ENCODE measurements around the gene KIF5C. TPM values are rescaled to one million over a fixed set of nuclear protein-coding genes. Genes with fewer than 3 reads are reported as not detected.

KIF5C gene
- total RNA-seq, 4 donors from 2014 or later, result 0.51 to 2.8 (median 2.0) TPM

DNA sequence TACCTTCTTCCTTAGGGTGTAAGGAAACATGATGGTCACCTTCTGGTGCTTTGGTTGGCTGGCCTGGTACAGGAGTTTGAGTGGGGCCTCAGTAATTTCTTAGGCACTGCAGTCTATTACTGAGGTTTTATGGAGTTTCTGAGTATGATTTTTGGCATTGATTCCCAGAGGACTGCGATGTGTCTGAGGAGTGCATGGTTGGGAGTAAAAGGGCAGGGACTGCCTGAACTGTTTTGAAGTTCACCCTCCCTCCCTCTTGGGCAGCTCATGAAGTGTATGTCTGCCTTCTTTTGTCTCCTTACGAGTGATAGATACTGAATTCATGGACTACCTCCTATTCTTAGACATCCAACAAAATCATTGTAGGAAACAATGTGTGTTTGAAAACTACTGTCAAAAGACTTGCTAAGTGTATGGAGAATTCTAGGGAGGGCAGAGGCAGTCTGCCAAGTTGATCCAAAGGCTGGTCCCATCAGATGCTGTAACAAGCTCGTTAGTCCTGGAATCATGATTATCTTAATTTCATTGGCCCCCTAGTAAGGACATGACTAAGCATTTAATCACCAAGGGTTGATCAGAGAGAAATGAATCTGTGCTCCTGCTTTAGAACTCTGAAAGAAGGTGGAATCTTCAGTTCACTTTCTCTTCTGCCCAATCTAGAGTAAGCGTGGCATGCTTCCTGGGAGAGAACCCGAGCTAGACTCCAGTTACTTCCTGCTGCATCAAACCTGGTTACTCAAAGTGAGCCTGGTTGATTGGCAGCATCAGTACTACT, 190.0 kb downstream of the KIF5C start:
- no peak overlapping the region for H3K4me3 ChIP-seq
- no peaks in the 10 kb centered on the region for H3K36me3 ChIP-seq
- no peak overlapping the region for H3K27ac ChIP-seq
- in situ Hi-C loops (cut with MboI; ENCODE audit: low sequenced_read_pairs in 4 of 4), result no loop called here
- H3K27me3 ChIP-seq, result no peaks in the 10 kb centered on the region
- H3K4me1 ChIP-seq, result no peaks in the 10 kb centered on the region
- TF ChIP-seq, protein P1, sequence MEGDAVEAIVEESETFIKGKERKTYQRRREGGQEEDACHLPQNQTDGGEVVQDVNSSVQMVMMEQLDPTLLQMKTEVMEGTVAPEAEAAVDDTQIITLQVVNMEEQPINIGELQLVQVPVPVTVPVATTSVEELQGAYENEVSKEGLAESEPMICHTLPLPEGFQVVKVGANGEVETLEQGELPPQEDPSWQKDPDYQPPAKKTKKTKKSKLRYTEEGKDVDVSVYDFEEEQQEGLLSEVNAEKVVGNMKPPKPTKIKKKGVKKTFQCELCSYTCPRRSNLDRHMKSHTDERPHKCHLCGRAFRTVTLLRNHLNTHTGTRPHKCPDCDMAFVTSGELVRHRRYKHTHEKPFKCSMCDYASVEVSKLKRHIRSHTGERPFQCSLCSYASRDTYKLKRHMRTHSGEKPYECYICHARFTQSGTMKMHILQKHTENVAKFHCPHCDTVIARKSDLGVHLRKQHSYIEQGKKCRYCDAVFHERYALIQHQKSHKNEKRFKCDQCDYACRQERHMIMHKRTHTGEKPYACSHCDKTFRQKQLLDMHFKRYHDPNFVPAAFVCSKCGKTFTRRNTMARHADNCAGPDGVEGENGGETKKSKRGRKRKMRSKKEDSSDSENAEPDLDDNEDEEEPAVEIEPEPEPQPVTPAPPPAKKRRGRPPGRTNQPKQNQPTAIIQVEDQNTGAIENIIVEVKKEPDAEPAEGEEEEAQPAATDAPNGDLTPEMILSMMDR (IDR thresholded peaks at IDR 0.05 in 4 of 5, conservative IDR thresholded peaks at IDR 0.05 in 1 of 5), result no peak
- no peak for TF ChIP-seq POLR2A (IDR thresholded peaks at IDR 0.05)
- intact Hi-C loops (cut with DNase I; ENCODE audit: low total_unique reads), result no loop called here
- no peak for ATAC-seq
- DNase-seq, result no peak
- no peaks in the 10 kb centered on the region for H3K9me3 ChIP-seq

DNA sequence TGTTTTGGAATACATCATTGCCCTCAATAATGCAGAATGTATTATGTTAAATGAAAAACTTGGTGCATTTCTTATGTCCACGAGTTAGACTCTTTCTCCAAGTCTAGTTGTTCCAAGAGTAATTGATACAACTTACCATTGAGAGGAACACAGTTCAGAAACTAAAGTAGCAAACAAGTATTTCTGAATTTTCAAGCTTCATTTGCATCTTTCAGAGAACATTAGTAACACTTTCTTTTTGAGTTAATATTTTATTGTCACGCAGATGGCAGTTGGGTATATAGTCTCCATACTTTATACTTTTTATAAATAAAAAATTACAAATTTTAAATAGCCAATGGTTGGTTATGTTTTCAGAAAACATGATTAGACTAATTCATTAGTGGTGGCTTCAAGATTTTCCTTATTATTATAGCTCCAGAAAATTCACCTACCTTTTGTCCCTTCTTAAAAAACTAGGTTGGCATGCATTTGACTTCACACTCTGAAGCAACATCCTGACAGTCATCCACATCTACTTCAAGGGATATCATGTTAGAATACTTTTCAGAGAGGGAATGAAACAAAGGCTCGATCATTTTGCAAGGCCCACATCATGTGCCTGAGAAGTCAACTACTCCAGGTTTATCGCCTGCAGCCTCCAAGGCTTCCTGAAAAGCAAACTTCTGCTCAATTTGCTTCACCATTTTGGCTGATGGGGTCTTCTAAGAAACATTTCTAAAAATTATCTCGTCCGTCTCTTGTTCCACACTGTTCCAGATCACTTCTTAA, 193.4 kb downstream of the KIF5C start:
- H3K36me3 ChIP-seq, result no peaks in the 10 kb centered on the region
- ATAC-seq (no peak), DNase-seq (no peak)
- in situ Hi-C loops (cut with MboI; ENCODE audit: low sequenced_read_pairs in 4 of 4) (no loop called here), intact Hi-C loops (cut with DNase I; ENCODE audit: low total_unique reads) (no loop called here)
- no peaks in the 10 kb centered on the region for H3K4me1 ChIP-seq
- no peak overlapping the region for H3K27ac ChIP-seq
- no peaks in the 10 kb centered on the region for H3K9me3 ChIP-seq
- no peak for TF ChIP-seq POLR2A (IDR thresholded peaks at IDR 0.05)
- TF ChIP-seq, protein P1 (IDR thresholded peaks at IDR 0.05 in 4 of 5, conservative IDR thresholded peaks at IDR 0.05 in 1 of 5), result no peak
- no peaks in the 10 kb centered on the region for H3K27me3 ChIP-seq
- H3K4me3 ChIP-seq, result no peak overlapping the region

DNA sequence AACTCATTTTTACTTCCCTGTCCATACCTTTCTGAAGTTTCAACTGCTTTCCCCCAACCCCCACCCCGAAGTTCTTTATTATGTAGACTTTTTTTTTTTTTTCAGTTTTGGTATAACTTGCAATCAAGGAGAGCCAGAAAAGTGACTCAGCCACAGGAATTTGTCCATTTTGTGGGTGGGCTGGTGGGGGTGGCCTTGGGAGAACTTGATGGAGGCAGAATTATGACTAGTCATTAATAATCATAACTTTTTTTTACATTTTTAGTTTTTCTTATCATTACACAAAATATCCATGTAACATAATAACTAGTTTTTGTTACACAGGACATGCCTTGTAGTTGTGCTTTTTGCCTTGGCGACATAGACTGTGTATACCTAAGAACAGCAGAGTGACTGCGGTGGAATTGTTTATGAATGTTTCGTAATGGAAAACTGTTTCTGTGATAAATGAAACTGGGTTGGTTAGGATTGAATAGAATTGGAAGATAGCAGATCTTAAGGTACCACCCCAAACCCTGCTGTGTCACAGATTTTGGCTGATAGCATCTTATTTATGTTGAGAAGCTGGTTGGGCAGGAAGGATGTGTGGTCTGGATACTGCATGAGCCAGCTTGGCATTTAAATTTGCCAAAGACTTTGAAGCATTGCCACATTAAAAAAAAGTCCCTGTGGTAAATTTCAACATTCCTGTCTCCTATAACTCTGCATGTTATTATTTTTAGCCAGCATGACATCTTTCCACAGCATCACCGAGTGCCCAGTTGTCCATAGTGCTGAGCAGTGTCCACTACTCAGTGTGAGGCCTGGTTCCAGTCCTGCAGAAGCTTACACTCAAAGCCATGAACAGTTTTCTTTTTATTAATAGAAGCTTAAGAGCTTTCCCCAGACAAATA, 194.2 kb downstream of the KIF5C start:
- ATAC-seq, result no peak
- no peak overlapping the region for H3K27ac ChIP-seq
- no peaks in the 10 kb centered on the region for H3K36me3 ChIP-seq
- no peak overlapping the region for H3K4me3 ChIP-seq
- H3K9me3 ChIP-seq, result no peaks in the 10 kb centered on the region
- in situ Hi-C loops (cut with MboI; ENCODE audit: low sequenced_read_pairs in 4 of 4), result no loop called here
- intact Hi-C loops (cut with DNase I; ENCODE audit: low total_unique reads), result no loop called here
- no peaks in the 10 kb centered on the region for H3K27me3 ChIP-seq
- H3K4me1 ChIP-seq, result no peaks in the 10 kb centered on the region
- TF ChIP-seq POLR2A (IDR thresholded peaks at IDR 0.05), result no peak
- TF ChIP-seq, protein P1 (IDR thresholded peaks at IDR 0.05 in 4 of 5, conservative IDR thresholded peaks at IDR 0.05 in 1 of 5), result no peak
- DNase-seq, result no peak

DNA sequence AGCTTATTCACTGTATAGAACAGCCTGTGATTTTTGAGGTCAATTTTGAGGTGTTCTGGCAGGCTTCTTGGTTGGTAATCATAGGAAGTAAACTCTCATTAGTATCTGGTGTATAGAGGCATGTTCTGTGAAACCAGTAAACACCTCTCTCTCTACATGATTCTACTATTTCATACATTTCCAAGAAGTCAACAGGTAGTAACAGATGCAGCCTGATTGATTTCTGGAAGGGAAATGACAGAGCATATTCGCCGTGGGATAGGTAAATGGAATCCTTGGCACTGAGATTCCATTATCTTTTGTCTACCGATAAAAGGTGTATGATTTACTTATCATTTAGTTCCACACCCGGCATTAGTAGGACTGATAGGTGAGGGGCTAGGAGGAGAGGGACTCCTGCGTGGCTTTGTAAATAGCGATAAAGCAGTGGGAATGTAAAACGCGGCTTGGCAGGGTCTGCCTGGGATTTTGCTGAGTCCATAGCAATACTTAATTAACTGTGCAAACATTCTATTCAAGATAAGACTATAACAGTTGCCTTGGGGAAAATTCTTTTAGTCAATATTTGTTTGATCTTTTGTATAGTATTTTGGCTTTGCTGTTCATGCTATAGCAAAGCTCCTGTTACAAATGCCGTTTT, 195.8 kb downstream of the KIF5C start:
- peaks cover 0 to 1% of the 10 kb centered on the region in 2 donors for H3K4me1 ChIP-seq
- H3K4me3 ChIP-seq, result no peak overlapping the region
- no peaks in the 10 kb centered on the region for H3K36me3 ChIP-seq
- DNase-seq (no peak), ATAC-seq (no peak)
- intact Hi-C loops (cut with DNase I; ENCODE audit: low total_unique reads), result no loop called here
- no peaks in the 10 kb centered on the region for H3K9me3 ChIP-seq
- H3K27ac ChIP-seq, result no peak overlapping the region
- in situ Hi-C loops (cut with MboI; ENCODE audit: low sequenced_read_pairs in 4 of 4), result no loop called here
- TF ChIP-seq POLR2A (IDR thresholded peaks at IDR 0.05), result no peak
- TF ChIP-seq, protein P1 (IDR thresholded peaks at IDR 0.05 in 4 of 5, conservative IDR thresholded peaks at IDR 0.05 in 1 of 5), result no peak
- no peaks in the 10 kb centered on the region for H3K27me3 ChIP-seq

All from gastrocnemius medialis (tissue), 4 donors.